SJCRH30 (cell line): ENCODE data around the gene OR6B1. TPM values are rescaled to one million over a fixed set of nuclear protein-coding genes. Genes with fewer than 3 reads are reported as not detected.
"Not testable (repeated sequence)": the region's sequence is repeated elsewhere in the genome, so short reads cannot be mapped to it uniquely, and the experiment has no call there.

Experiments used
- DNase-seq, 2 experiments: peaks; one replicate each; pipeline ENCODE4 v3.0.0-alpha.2; 2015 to 2020
- H3K27ac ChIP-seq: fragments of 250-450 bp; sonication (Bioruptor Pico); 2 replicates; pipeline ENCODE4 v1.5.1; 2020; ENCODE audit warnings: mild to moderate bottlenecking, moderate library complexity
- H3K27me3 ChIP-seq: fragments of 250-450 bp; sonication (Bioruptor Pico); 2 replicates; pipeline ENCODE4 v1.5.1; 2020; ENCODE audit warnings: mild to moderate bottlenecking, moderate library complexity
- H3K36me3 ChIP-seq: fragments of 250-450 bp; sonication (Bioruptor Pico); 2 replicates; pipeline ENCODE4 v1.5.1; 2020; ENCODE audit warnings: mild to moderate bottlenecking, moderate library complexity
- H3K4me1 ChIP-seq: fragments of 250-450 bp; sonication (Bioruptor Pico); 2 replicates; pipeline ENCODE4 v1.5.1; 2020; ENCODE audit warnings: mild to moderate bottlenecking, moderate library complexity
- H3K4me3 ChIP-seq: fragments of 250-450 bp; sonication (Bioruptor Pico); 2 replicates; pipeline ENCODE4 v1.5.1; 2020; ENCODE audit warnings: mild to moderate bottlenecking, moderate library complexity
- H3K9me3 ChIP-seq: fragments of 250-450 bp; sonication (Bioruptor Pico); replicated peaks from 2 replicates; pipeline ENCODE4 v1.5.1; 2020; ENCODE audit warnings: mild to moderate bottlenecking, moderate library complexity
- total RNA-seq: library from RNA; depleted of rRNA; stranded (reverse); fragments of >200 nt; shearing (Covaris generic); gene quantifications from 2 replicates; pipeline ENCODE4 v1.2.3, GENCODE V29; 2014

Gene OR6B1
- total RNA-seq, 1 experiment from 2014 or later = not detected

GRCh38 chr7:143983960-143984359 lies 16.2 kb upstream of the OR6B1 start:
- no peak for DNase-seq
- no peak overlapping the region for H3K4me3 ChIP-seq
- H3K27me3 ChIP-seq = no peaks in the 10 kb centered on the region
- H3K9me3 ChIP-seq = no peaks in the 10 kb centered on the region; the same call in 1 of the 2 replicates
- H3K4me1 ChIP-seq = peaks cover 8% of the 10 kb centered on the region
- no peaks in the 10 kb centered on the region for H3K36me3 ChIP-seq
- H3K27ac ChIP-seq = no peak overlapping the region

- Histone ChIP-seq H3K27me3 (no peaks in the 10 kb centered on the region), H3K36me3 (no peaks in the 10 kb centered on the region), H3K27ac (no peak overlapping the region), H3K9me3 (no peaks in the 10 kb centered on the region; the same call in 1 of the 2 replicates), H3K4me3 (no peak overlapping the region), H3K4me1 (no peaks in the 10 kb centered on the region)
- DNase-seq = no peak
Observed at GRCh38 chr7:143987513-143987912, 12.6 kb upstream of the OR6B1 start.

- no peak for DNase-seq
- no peaks in the 10 kb centered on the region for H3K4me1 ChIP-seq
- no peaks in the 10 kb centered on the region for H3K36me3 ChIP-seq
- H3K9me3 ChIP-seq = no peaks in the 10 kb centered on the region
- no peak overlapping the region for H3K27ac ChIP-seq
- H3K27me3 ChIP-seq = no peaks in the 10 kb centered on the region
- no peak overlapping the region for H3K4me3 ChIP-seq
Observed at GRCh38 chr7:143988976-143989745, 11.0 kb upstream of the OR6B1 start.

- Histone ChIP-seq H3K27me3 (no peaks in the 10 kb centered on the region), H3K4me1 (no peaks in the 10 kb centered on the region), H3K36me3 (no peaks in the 10 kb centered on the region), H3K9me3 (no peaks in the 10 kb centered on the region), H3K4me3 (no peak overlapping the region), H3K27ac (no peak overlapping the region)
- no peak for DNase-seq
Observed at GRCh38 chr7:143992670-143993069, 7.5 kb upstream of the OR6B1 start.

GRCh38 chr7:143993924-143994323 lies 6.2 kb upstream of the OR6B1 start:
- no peak for DNase-seq
- Histone ChIP-seq H3K4me1 (no peaks in the 10 kb centered on the region), H3K36me3 (no peaks in the 10 kb centered on the region), H3K4me3 (no peak overlapping the region), H3K9me3 (no peaks in the 10 kb centered on the region), H3K27me3 (peaks cover 5% of the 10 kb centered on the region; the same call in 1 of the 2 replicates), H3K27ac (no peak overlapping the region)

- Histone ChIP-seq H3K9me3 (no peaks in the 10 kb centered on the region), H3K4me3 (no peak overlapping the region), H3K27ac (no peak overlapping the region), H3K36me3 (no peaks in the 10 kb centered on the region), H3K27me3 (peaks cover 5% of the 10 kb centered on the region; the same call in 1 of the 2 replicates), H3K4me1 (no peaks in the 10 kb centered on the region)
- no peak for DNase-seq
Observed at GRCh38 chr7:144001543-144001942, 1.4 kb downstream of the OR6B1 start.

GRCh38 chr7:144004703-144005102 lies 4.6 kb downstream of the OR6B1 start:
- Histone ChIP-seq H3K27ac (no peak overlapping the region), H3K4me1 (no peaks in the 10 kb centered on the region), H3K9me3 (no peaks in the 10 kb centered on the region), H3K4me3 (no peak overlapping the region), H3K27me3 (no peaks in the 10 kb centered on the region), H3K36me3 (no peaks in the 10 kb centered on the region)
- DNase-seq = no peak

- no peak for DNase-seq
Observed at GRCh38 chr7:144006029-144006691, 6.0 kb downstream of the OR6B1 start.

GRCh38 chr7:144006692-144007042 lies 6.5 kb downstream of the OR6B1 start:
- Histone ChIP-seq H3K9me3 (0 out of 2 replicates have a peak, but pooled peaks cover 3% of the 10 kb centered on the region), H3K4me1 (no peaks in the 10 kb centered on the region), H3K4me3 (no peak overlapping the region), H3K27me3 (no peaks in the 10 kb centered on the region), H3K36me3 (no peaks in the 10 kb centered on the region), H3K27ac (no peak overlapping the region)
- DNase-seq = no peak

More at GRCh38 chr7:144006029-144006691, 6.0 kb downstream of the OR6B1 start:
- Histone ChIP-seq H3K27me3 (no peaks in the 10 kb centered on the region), H3K36me3 (no peaks in the 10 kb centered on the region), H3K27ac (no peak overlapping the region), H3K4me3 (no peak overlapping the region), H3K4me1 (no peaks in the 10 kb centered on the region), H3K9me3 (no peaks in the 10 kb centered on the region)

- no peaks in the 10 kb centered on the region for H3K27me3 ChIP-seq
- no peak overlapping the region for H3K4me3 ChIP-seq
- no peaks in the 10 kb centered on the region for H3K36me3 ChIP-seq
- H3K9me3 ChIP-seq = 0 out of 2 replicates have a peak, but pooled peaks cover 3% of the 10 kb centered on the region
- no peak overlapping the region for H3K27ac ChIP-seq
- no peak for DNase-seq
- H3K4me1 ChIP-seq = no peaks in the 10 kb centered on the region
Observed at GRCh38 chr7:144009361-144009760, 9.2 kb downstream of the OR6B1 start.

DNA sequence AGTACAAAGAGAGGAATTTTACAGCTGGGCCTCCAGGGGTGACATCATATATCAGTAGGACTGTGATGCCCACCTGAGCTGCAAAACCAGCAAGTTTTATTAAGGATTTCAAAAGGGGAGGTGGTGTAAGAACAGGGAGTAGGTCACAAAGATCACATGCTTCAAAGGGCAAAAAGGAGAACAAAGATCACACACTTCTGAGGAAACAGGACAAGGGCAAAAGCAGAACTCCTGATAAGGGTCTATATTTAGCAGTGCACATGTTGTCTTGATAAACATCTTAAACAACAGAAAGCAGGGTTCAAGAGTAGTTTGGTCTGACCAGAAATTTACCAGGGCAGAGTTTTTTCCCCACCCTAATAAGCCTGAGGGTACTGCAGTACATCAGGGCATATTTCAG lies 9.9 kb downstream of the OR6B1 start:
- not testable (repeated sequence) for H3K4me3 ChIP-seq, H3K27ac ChIP-seq, H3K4me1 ChIP-seq, H3K36me3 ChIP-seq, H3K9me3 ChIP-seq, H3K27me3 ChIP-seq, DNase-seq

GRCh38 chr7:144010821-144011220 lies 10.7 kb downstream of the OR6B1 start:
- H3K9me3 ChIP-seq, H3K4me3 ChIP-seq, H3K27ac ChIP-seq, H3K36me3 ChIP-seq, H3K4me1 ChIP-seq, H3K27me3 ChIP-seq: not testable (repeated sequence)
- DNase-seq = peak; percentile 13 to 14

DNA sequence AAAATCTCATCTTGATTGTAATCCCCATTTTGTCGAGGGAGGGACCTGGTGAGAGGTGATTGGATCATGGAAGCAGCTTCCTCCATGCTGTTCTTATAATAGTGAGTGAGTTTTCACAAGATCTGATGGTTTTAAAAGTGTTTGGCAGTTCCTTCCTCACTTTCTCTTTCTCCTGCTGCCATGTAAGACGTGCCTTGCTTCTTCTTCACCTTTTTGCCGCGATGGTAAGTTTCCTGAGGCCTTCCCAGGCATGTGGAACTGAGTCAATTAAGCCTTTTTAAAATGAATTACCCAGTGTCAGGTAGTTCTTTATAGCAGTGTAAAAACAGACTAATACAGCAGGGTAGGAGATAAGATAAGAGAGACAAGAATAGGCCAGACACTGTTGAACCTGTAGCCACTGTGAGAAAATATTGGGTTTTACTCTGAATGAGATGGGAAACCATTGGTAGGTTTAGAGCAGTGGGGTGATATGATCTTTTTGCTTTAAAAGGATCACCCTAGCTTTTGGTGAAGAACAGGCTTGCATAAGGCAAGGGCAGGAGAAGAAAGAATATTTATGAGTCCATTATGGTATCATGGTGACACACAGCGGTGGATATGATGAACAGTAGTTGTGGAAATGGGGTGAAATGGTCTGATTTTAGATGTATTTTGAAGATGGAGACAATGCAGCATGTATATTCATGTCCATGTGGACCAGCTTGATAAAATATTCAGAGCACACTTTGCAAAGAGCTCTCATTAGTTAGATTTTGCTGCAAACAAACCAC lies 11.5 kb downstream of the OR6B1 start:
- H3K27ac ChIP-seq = no peak overlapping the region
- DNase-seq = peak in 1 of 2 experiments; percentile 26
- no peaks in the 10 kb centered on the region for H3K36me3 ChIP-seq
- no peak overlapping the region for H3K4me3 ChIP-seq
- no peaks in the 10 kb centered on the region for H3K4me1 ChIP-seq
- 0 out of 2 replicates have a peak, but pooled peaks cover 3% of the 10 kb centered on the region for H3K9me3 ChIP-seq
- H3K27me3 ChIP-seq = no peaks in the 10 kb centered on the region

DNA sequence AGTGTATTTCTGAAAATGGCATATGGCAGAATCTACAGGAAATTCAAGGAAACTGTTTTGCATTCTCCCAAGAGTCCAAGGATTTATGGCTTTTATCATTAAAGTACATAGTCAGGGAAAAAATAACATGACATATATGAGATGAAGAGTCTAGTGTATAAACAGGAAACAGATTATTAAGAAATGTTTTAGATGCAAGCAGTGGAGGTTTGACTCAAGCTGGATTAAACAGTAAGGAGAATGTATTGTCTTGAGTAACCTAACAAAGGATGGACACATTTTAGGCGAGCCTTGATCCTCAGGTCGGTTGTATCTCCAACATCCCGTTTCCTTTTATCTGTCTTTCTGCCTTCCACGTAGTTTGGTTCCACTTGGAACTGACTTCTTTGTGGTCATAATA lies 17.9 kb downstream of the OR6B1 start:
- H3K4me3 ChIP-seq = no peak overlapping the region
- no peak overlapping the region for H3K27ac ChIP-seq
- no peaks in the 10 kb centered on the region for H3K9me3 ChIP-seq
- no peaks in the 10 kb centered on the region for H3K36me3 ChIP-seq
- no peaks in the 10 kb centered on the region for H3K27me3 ChIP-seq
- no peak for DNase-seq
- H3K4me1 ChIP-seq = peaks cover 10% of the 10 kb centered on the region

DNA sequence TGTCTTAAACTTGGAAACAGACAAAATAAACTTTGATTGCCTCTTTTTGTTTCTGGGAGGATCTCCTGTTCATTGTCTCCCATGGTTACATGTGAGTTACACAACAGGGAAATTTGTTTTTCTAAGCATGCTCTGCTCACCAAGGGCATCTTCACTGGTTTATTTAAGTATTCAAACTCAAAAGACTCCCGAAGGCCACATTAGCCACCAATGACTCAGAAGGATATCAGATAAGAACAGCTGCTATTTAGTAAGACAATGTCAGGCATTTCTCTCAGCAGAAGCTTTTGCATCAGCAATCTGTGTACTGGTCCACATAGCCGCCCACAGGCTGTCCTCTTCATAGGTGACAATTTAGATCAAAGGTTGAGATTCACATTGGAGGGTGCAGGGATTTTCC lies 19.3 kb downstream of the OR6B1 start:
- peak; percentile 30 to 59 for DNase-seq

More for the DNA sequence above, 19.3 kb downstream of the OR6B1 start:
- Histone ChIP-seq H3K4me3 (no peak overlapping the region), H3K27me3 (no peaks in the 10 kb centered on the region), H3K27ac (no peak overlapping the region), H3K36me3 (no peaks in the 10 kb centered on the region), H3K4me1 (peaks cover 10% of the 10 kb centered on the region), H3K9me3 (no peaks in the 10 kb centered on the region)
